Motor neuron (in vitro differentiated cells): ENCODE measurements around the gene ASTN2. TPM values are rescaled to one million over a fixed set of nuclear protein-coding genes. Genes with fewer than 3 reads are reported as not detected.

ENCODE experiments used
- ATAC-seq, 8 experiments: fragments of 200-7000 bp; cut with Tn5 transposase; replicated peaks in 6 of 8; 2 replicates each; pipeline ENCODE4 v1.8.0; 2021; ENCODE audit warnings: mild to moderate bottlenecking in 8 of 8, moderate library complexity in 8 of 8
- H3K27ac ChIP-seq, 2 donors: fragments of 250-450 bp; sonication (Bioruptor Pico); 2 replicates each; pipeline ENCODE4 v1.9.0; 2021; ENCODE audit warnings: antibody characterized with exemption in 2 of 2, mild to moderate bottlenecking in 2 of 2, moderate library complexity in 1 of 2
- H3K4me1 ChIP-seq, 2 donors: fragments of 250-450 bp; sonication (Bioruptor Pico); replicated peaks in 1 of 2; 2 replicates each; pipeline ENCODE4 v1.6.1; 2021; ENCODE audit warnings: antibody characterized with exemption in 2 of 2, mild to moderate bottlenecking in 2 of 2, moderate library complexity in 1 of 2
- H3K4me3 ChIP-seq, 5 donors: fragments of 250-450 bp; sonication (Bioruptor Pico); 2 replicates each; pipeline ENCODE4 v1.9.0; 2021; ENCODE audit warnings: antibody characterized with exemption in 5 of 5, mild to moderate bottlenecking in 5 of 5, moderate library complexity in 4 of 5
- WGBS, 10 experiments: fragments of 450-650 bp; shearing (Covaris generic); methylation state at CpG; one replicate each; pipeline ENCODE4 v1.0.0; 2022; 5-methylcytosine and 5-hydroxymethylcytosine counted together
- in situ Hi-C, 9 experiments: fragments of 400-800 bp; cut with MboI; loops; one replicate each; pipeline ENCODE4 v1.15.0; 2021; ENCODE audit warnings: low sequenced_read_pairs in 9 of 9, low pct_unique_long_range_greater_than_20kb in 2 of 9; ENCODE audit not compliant: unreplicated experiment in 9 of 9
- total RNA-seq, 8 experiments: library from RNA; unstranded; fragments of 300-600 nt; gene quantifications; 2 replicates each; pipeline versions ENCODE4 v1.2.3 to v1.2.4, GENCODE V29; 2022

ASTN2 gene
- total RNA-seq, 8 experiments from 2014 or later, result 13.6 to 54.6 (median 17.9) TPM

- H3K4me3 ChIP-seq, result no peak overlapping the region
- in situ Hi-C loops, result no loop called here
- H3K27ac ChIP-seq, result no peak overlapping the region
- H3K4me1 ChIP-seq, result peaks cover 13 to 18% of the 10 kb centered on the region in 2 donors
- ATAC-seq, result no peak
- 17 to 94% (median 89%) methylated on average over 1 to 2 of the region's 2 CpGs; no CpG with 5 or more reads in 3 of the 10 experiments for WGBS, 10 experiments
These were observed 460.1 kb downstream of the ASTN2 start for GRCh38 chr9:116954731-116955130.

GRCh38 chr9:116953271-116953670 is 461.6 kb downstream of the ASTN2 start:
- in situ Hi-C loops, result no loop called here
- ATAC-seq, result no peak
- H3K4me1 ChIP-seq, result peaks cover 5 to 11% of the 10 kb centered on the region in 2 donors
- 50 to 100% (median 67%) methylated on average over 1 of the region's 1 CpG; no CpG with 5 or more reads in 5 of the 10 experiments for WGBS, 10 experiments
- H3K4me3 ChIP-seq, result no peak overlapping the region
- H3K27ac ChIP-seq, result no peak overlapping the region

GRCh38 chr9:116952436-116952810 is 462.4 kb downstream of the ASTN2 start:
- Histone ChIP-seq H3K4me3 (no peak overlapping the region), H3K4me1 (peaks cover 5 to 11% of the 10 kb centered on the region in 2 donors), H3K27ac (no peak overlapping the region)
- ATAC-seq, result peak in 7 of 8 experiments; percentile 23 to 82 (median 48)
- 30 to 100% (median 80%) methylated on average over 1 to 3 of the region's 7 CpGs; no CpG with 5 or more reads in 2 of the 10 experiments for WGBS, 10 experiments
- in situ Hi-C loops, result no loop called here

- peak in 7 of 8 experiments; percentile 22 to 82 (median 48) for ATAC-seq
- 3 to 100% (median 82%) methylated on average over 1 to 3 of the region's 3 CpGs; no CpG with 5 or more reads in 4 of the 10 experiments for WGBS, 10 experiments
- Histone ChIP-seq H3K4me3 (no peak overlapping the region), H3K4me1 (peaks cover 5 to 11% of the 10 kb centered on the region in 2 donors), H3K27ac (no peak overlapping the region)
- in situ Hi-C loops, result no loop called here
These were observed 463.0 kb downstream of the ASTN2 start for GRCh38 chr9:116951588-116952435.

- 44 to 93% (median 70%) methylated on average over 2 of the region's 2 CpGs; no CpG with 5 or more reads in 6 of the 10 experiments for WGBS, 10 experiments
- H3K4me3 ChIP-seq, result no peak overlapping the region
- no peaks in the 10 kb centered on the region for H3K4me1 ChIP-seq
- H3K27ac ChIP-seq, result no peak overlapping the region
- in situ Hi-C loops, result no loop called here
- peak in 1 of 8 experiments; percentile 16 for ATAC-seq
These were observed 469.0 kb downstream of the ASTN2 start for GRCh38 chr9:116945817-116946216.

GRCh38 chr9:116944714-116945534 is 469.9 kb downstream of the ASTN2 start:
- 33 to 100% (median 83%) methylated on average over 1 to 4 of the region's 4 CpGs; no CpG with 5 or more reads in 3 of the 10 experiments for WGBS, 10 experiments
- ATAC-seq, result peak in 2 of 8 experiments; percentile 86 to 90
- H3K27ac ChIP-seq, result no peak overlapping the region
- in situ Hi-C loops, result no loop called here
- no peak overlapping the region for H3K4me3 ChIP-seq
- H3K4me1 ChIP-seq, result no peaks in the 10 kb centered on the region

GRCh38 chr9:116943970-116944369 is 470.9 kb downstream of the ASTN2 start:
- no peak overlapping the region for H3K27ac ChIP-seq
- no peak for ATAC-seq
- WGBS, 10 experiments, result 56 to 100% (median 80%) methylated on average over 1 to 5 of the region's 5 CpGs
- in situ Hi-C loops, result no loop called here
- peaks cover 0 to 3% of the 10 kb centered on the region in 2 donors for H3K4me1 ChIP-seq
- H3K4me3 ChIP-seq, result no peak overlapping the region

- 30 to 100% (median 92%) methylated on average over 1 to 3 of the region's 3 CpGs; no CpG with 5 or more reads in 3 of the 10 experiments for WGBS, 10 experiments
- H3K4me3 ChIP-seq, result no peak overlapping the region
- H3K4me1 ChIP-seq, result peaks cover 0 to 3% of the 10 kb centered on the region in 2 donors
- ATAC-seq, result no peak
- in situ Hi-C loops, result no loop called here
- no peak overlapping the region for H3K27ac ChIP-seq
These were observed 472.2 kb downstream of the ASTN2 start for GRCh38 chr9:116942593-116943061.

- Histone ChIP-seq H3K4me3 (no peak overlapping the region), H3K27ac (no peak overlapping the region), H3K4me1 (peaks cover 0 to 3% of the 10 kb centered on the region in 2 donors)
- in situ Hi-C loops, result no loop called here
- no peak for ATAC-seq
These were observed 473.6 kb downstream of the ASTN2 start for GRCh38 chr9:116941266-116941665.

- in situ Hi-C loops, result no loop called here
- H3K4me3 ChIP-seq, result no peak overlapping the region
- H3K27ac ChIP-seq, result no peak overlapping the region
- WGBS, 10 experiments, result 48 to 100% (median 93%) methylated on average over 2 to 4 of the region's 4 CpGs; no CpG with 5 or more reads in 1 of the 10 experiments
- H3K4me1 ChIP-seq, result peaks cover 0 to 3% of the 10 kb centered on the region in 2 donors
- ATAC-seq, result no peak
These were observed 474.1 kb downstream of the ASTN2 start for GRCh38 chr9:116940614-116941215.

GRCh38 chr9:116939614-116940013 is 475.2 kb downstream of the ASTN2 start:
- Histone ChIP-seq H3K4me1 (peaks cover 0 to 3% of the 10 kb centered on the region in 2 donors), H3K4me3 (no peak overlapping the region), H3K27ac (no peak overlapping the region)
- WGBS, 10 experiments, result 40 to 100% (median 76%) methylated on average over 1 to 3 of the region's 3 CpGs; no CpG with 5 or more reads in 2 of the 10 experiments
- ATAC-seq, result peak in 5 of 8 experiments; percentile 50 to 99 (median 78)
- in situ Hi-C loops, result no loop called here

- ATAC-seq, result no peak
- no peak overlapping the region for H3K27ac ChIP-seq
These were observed 475.7 kb downstream of the ASTN2 start for GRCh38 chr9:116939161-116939560.

More at GRCh38 chr9:116939161-116939560, 475.7 kb downstream of the ASTN2 start:
- Histone ChIP-seq H3K4me3 (no peak overlapping the region), H3K4me1 (peaks cover 0 to 3% of the 10 kb centered on the region in 2 donors)
- in situ Hi-C loops, result no loop called here
- 38 to 100% (median 82%) methylated on average over 1 of the region's 1 CpG; no CpG with 5 or more reads in 1 of the 10 experiments for WGBS, 10 experiments
